Anterior cingulate cortex (tissue), 58 donors: Measurements from ENCODE around the gene CCDC97.

Experiments
- DNase-seq, 58 donors: peaks; one replicate each; lab custom pipeline; 2025; lab: John Stamatoyannopoulos, UW

Gene CCDC97

GRCh38 chr19:41297628-41298347 lies 12.2 kb upstream of the CCDC97 start:
- DNase-seq: peak in 1 of 58 donors; percentile 8

- DNase-seq: peak in 7 of 58 donors; percentile 9 to 62 (median 21)
These were observed 11.5 kb upstream of the CCDC97 start for GRCh38 chr19:41298348-41298964.

GRCh38 chr19:41299046-41299754 lies 10.8 kb upstream of the CCDC97 start:
- peak in 4 of 58 donors; percentile 9 to 38 (median 28) for DNase-seq

- peak in 3 of 58 donors; percentile 7 to 67 (median 18) for DNase-seq
These were observed 10.2 kb upstream of the CCDC97 start for GRCh38 chr19:41299755-41300089.

- no peak for DNase-seq
These were observed 9.4 kb upstream of the CCDC97 start for GRCh38 chr19:41300555-41300954.

- DNase-seq: no peak
These were observed 7.2 kb upstream of the CCDC97 start for GRCh38 chr19:41302624-41303351.

GRCh38 chr19:41303954-41304353 lies 6.0 kb upstream of the CCDC97 start:
- no peak for DNase-seq

- no peak for DNase-seq
These were observed 5.1 kb upstream of the CCDC97 start for GRCh38 chr19:41304706-41305483.

- no peak for DNase-seq
These were observed 3.8 kb upstream of the CCDC97 start for GRCh38 chr19:41305927-41306793.

GRCh38 chr19:41307090-41307875 lies 2.7 kb upstream of the CCDC97 start:
- DNase-seq: no peak

GRCh38 chr19:41307954-41308449 lies 2.0 kb upstream of the CCDC97 start:
- DNase-seq: no peak

GRCh38 chr19:41308450-41309179 lies 1.4 kb upstream of the CCDC97 start:
- DNase-seq: peak in 56 of 58 donors; percentile 29 to 99 (median 80)

- DNase-seq: peak in 6 of 58 donors; percentile 28 to 48 (median 44)
These were observed 566 bp upstream of the CCDC97 start for GRCh38 chr19:41309180-41310032.

GRCh38 chr19:41311072-41311471 lies 1.1 kb downstream of the CCDC97 start:
- DNase-seq: no peak

- DNase-seq: no peak
These were observed 1.6 kb downstream of the CCDC97 start for GRCh38 chr19:41311613-41312012.

- no peak for DNase-seq
These were observed 6.4 kb downstream of the CCDC97 start for GRCh38 chr19:41316306-41316920.
